Measurements from ENCODE around the gene HDDC3. TPM values are rescaled to one million over a fixed set of nuclear protein-coding genes. Genes with fewer than 3 reads are reported as not detected.

HDDC3 gene
- total and polyA plus RNA-seq, 5 donors from 2014 or later: 15.6 to 36.2 (median 30.8) TPM

- no peak overlapping the region for H3K4me3 ChIP-seq (ENCODE audit: low read depth, low read length)
- H3K36me3 Mint-ChIP-seq: no peaks in the 10 kb centered on the region
Observed at GRCh38 chr15:90889736-90890456, 42.5 kb downstream of the HDDC3 start.

DNA sequence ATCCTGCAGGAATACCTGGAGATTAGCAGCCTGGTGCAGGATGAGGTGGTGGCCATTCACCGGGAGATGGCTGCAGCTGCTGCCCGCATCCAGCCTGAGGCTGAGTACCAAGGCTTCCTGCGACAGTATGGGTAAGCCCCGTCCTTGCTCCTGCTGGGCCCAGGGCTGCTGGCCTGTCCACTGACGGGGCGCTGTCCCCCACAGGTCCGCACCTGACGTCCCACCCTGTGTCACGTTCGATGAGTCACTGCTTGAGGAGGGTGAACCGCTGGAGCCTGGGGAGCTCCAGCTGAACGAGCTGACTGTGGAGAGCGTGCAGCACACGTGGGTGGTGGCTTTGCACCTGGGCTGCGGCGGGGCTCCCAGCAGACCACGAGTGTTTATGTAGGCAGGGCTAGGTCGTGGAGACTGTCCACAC lies 43.0 kb downstream of the HDDC3 start:
- peaks cover 9% of the 10 kb centered on the region for H3K4me1 ChIP-seq (ENCODE audit: control insufficient read depth, insufficient read depth, low read length, poor library complexity, severe bottlenecking)
- DNase-seq (no peak), ATAC-seq (ENCODE audit: low read depth in 2 of 2) (no peak)
- H3K27ac ChIP-seq (ENCODE audit: insufficient read depth, low read length, poor library complexity, severe bottlenecking): no peak overlapping the region
- H3K9me3 ChIP-seq (ENCODE audit: control insufficient read depth in 2 of 2, low read length in 2 of 2): no peaks in the 10 kb centered on the region
- no peaks in the 10 kb centered on the region for H3K36me3 ChIP-seq (ENCODE audit: control insufficient read depth, insufficient read depth, low read length)
- H3K27me3 ChIP-seq (ENCODE audit: control insufficient read depth, insufficient read depth, low read length): peaks cover 1% of the 10 kb centered on the region
- H3K27me3 Mint-ChIP-seq: peaks cover 17% of the 10 kb centered on the region
- H3K4me1 Mint-ChIP-seq: peaks cover 0 to 7% (median 5%) of the 10 kb centered on the region in 4 donors
- no peaks in the 10 kb centered on the region for H3K36me3 Mint-ChIP-seq
- no peak overlapping the region for H3K4me3 ChIP-seq (ENCODE audit: low read depth, low read length)
- H3K9me3 Mint-ChIP-seq: peaks cover 0 to 2% (median 0%) of the 10 kb centered on the region in 7 donors
- peak overlapping the region in 1 of 3 donors; percentile 66 for H3K27ac Mint-ChIP-seq
- no peak overlapping the region for H3K4me3 Mint-ChIP-seq

More at GRCh38 chr15:90889736-90890456, 42.5 kb downstream of the HDDC3 start:
- Mint-ChIP-seq H3K4me1 (peaks cover 0 to 7% (median 5%) of the 10 kb centered on the region in 4 donors), H3K4me3 (no peak overlapping the region), H3K27me3 (peaks cover 17% of the 10 kb centered on the region), H3K27ac (no peak overlapping the region), H3K9me3 (peaks cover 0 to under 1% (median 0%) of the 10 kb centered on the region in 7 donors)
- ATAC-seq (ENCODE audit: low read depth in 2 of 2) (no peak), DNase-seq (no peak)
- H3K9me3 ChIP-seq (ENCODE audit: control insufficient read depth in 2 of 2, low read length in 2 of 2): no peaks in the 10 kb centered on the region
- no peaks in the 10 kb centered on the region for H3K36me3 ChIP-seq (ENCODE audit: control insufficient read depth, insufficient read depth, low read length)
- peaks cover 5% of the 10 kb centered on the region for H3K4me1 ChIP-seq (ENCODE audit: control insufficient read depth, insufficient read depth, low read length, poor library complexity, severe bottlenecking)
- peaks cover 1% of the 10 kb centered on the region for H3K27me3 ChIP-seq (ENCODE audit: control insufficient read depth, insufficient read depth, low read length)
- no peak overlapping the region for H3K27ac ChIP-seq (ENCODE audit: insufficient read depth, low read length, poor library complexity, severe bottlenecking)

GRCh38 chr15:90887037-90887481 lies 45.3 kb downstream of the HDDC3 start:
- Mint-ChIP-seq H3K27me3 (peaks cover 17% of the 10 kb centered on the region), H3K4me3 (no peak overlapping the region), H3K27ac (no peak overlapping the region), H3K9me3 (peaks cover 0 to 4% (median 0%) of the 10 kb centered on the region in 7 donors), H3K4me1 (peaks cover 0 to 7% (median 5%) of the 10 kb centered on the region in 4 donors), H3K36me3 (no peaks in the 10 kb centered on the region)
- ATAC-seq (ENCODE audit: low read depth in 2 of 2) (no peak), DNase-seq (no peak)
- Histone ChIP-seq H3K36me3 (ENCODE audit: control insufficient read depth, insufficient read depth, low read length) (no peaks in the 10 kb centered on the region), H3K27ac (ENCODE audit: insufficient read depth, low read length, poor library complexity, severe bottlenecking) (no peak overlapping the region), H3K4me3 (ENCODE audit: low read depth, low read length) (no peak overlapping the region), H3K4me1 (ENCODE audit: control insufficient read depth, insufficient read depth, low read length, poor library complexity, severe bottlenecking) (peaks cover 13% of the 10 kb centered on the region), H3K27me3 (ENCODE audit: control insufficient read depth, insufficient read depth, low read length) (peaks cover 1% of the 10 kb centered on the region), H3K9me3 (ENCODE audit: control insufficient read depth in 2 of 2, low read length in 2 of 2) (no peaks in the 10 kb centered on the region)

GRCh38 chr15:90886291-90886614 lies 46.1 kb downstream of the HDDC3 start:
- Histone ChIP-seq H3K4me3 (ENCODE audit: low read depth, low read length) (no peak overlapping the region), H3K4me1 (ENCODE audit: control insufficient read depth, insufficient read depth, low read length, poor library complexity, severe bottlenecking) (peaks cover 13% of the 10 kb centered on the region), H3K27ac (ENCODE audit: insufficient read depth, low read length, poor library complexity, severe bottlenecking) (no peak overlapping the region), H3K36me3 (ENCODE audit: control insufficient read depth, insufficient read depth, low read length) (peaks cover under 1% of the 10 kb centered on the region), H3K27me3 (ENCODE audit: control insufficient read depth, insufficient read depth, low read length) (peaks cover 1% of the 10 kb centered on the region), H3K9me3 (ENCODE audit: control insufficient read depth in 2 of 2, low read length in 2 of 2) (no peaks in the 10 kb centered on the region)
- peaks cover 0 to 4% (median 0%) of the 10 kb centered on the region in 7 donors for H3K9me3 Mint-ChIP-seq
- peaks cover 0 to 7% (median 5%) of the 10 kb centered on the region in 4 donors for H3K4me1 Mint-ChIP-seq
- DNase-seq (no peak), ATAC-seq (ENCODE audit: low read depth in 2 of 2) (no peak)
- H3K27me3 Mint-ChIP-seq: peaks cover 17% of the 10 kb centered on the region
- peak overlapping the region in 1 of 3 donors; percentile 24 for H3K27ac Mint-ChIP-seq
- no peak overlapping the region for H3K4me3 Mint-ChIP-seq
- no peaks in the 10 kb centered on the region for H3K36me3 Mint-ChIP-seq

- no peaks in the 10 kb centered on the region for H3K9me3 ChIP-seq (ENCODE audit: control insufficient read depth in 2 of 2, low read length in 2 of 2)
- H3K4me3 ChIP-seq (ENCODE audit: low read depth, low read length): no peak overlapping the region
- Mint-ChIP-seq H3K27me3 (peaks cover 17% of the 10 kb centered on the region), H3K4me3 (peak overlapping the region in 1 of 4 donors; percentile 54), H3K9me3 (peaks cover 0 to 4% (median 0%) of the 10 kb centered on the region in 7 donors), H3K36me3 (no peaks in the 10 kb centered on the region), H3K4me1 (peaks cover 0 to 7% (median 5%) of the 10 kb centered on the region in 4 donors), H3K27ac (peak overlapping the region in 1 of 3 donors; percentile 24)
- H3K36me3 ChIP-seq (ENCODE audit: control insufficient read depth, insufficient read depth, low read length): peaks cover 6% of the 10 kb centered on the region
- ATAC-seq (ENCODE audit: low read depth in 2 of 2) (peak; percentile 59 to 62), DNase-seq (peak; percentile 61 to 78 (median 68))
- H3K27me3 ChIP-seq (ENCODE audit: control insufficient read depth, insufficient read depth, low read length): peaks cover 1% of the 10 kb centered on the region
- H3K27ac ChIP-seq (ENCODE audit: insufficient read depth, low read length, poor library complexity, severe bottlenecking): no peak overlapping the region
- H3K4me1 ChIP-seq (ENCODE audit: control insufficient read depth, insufficient read depth, low read length, poor library complexity, severe bottlenecking): peaks cover 13% of the 10 kb centered on the region
Observed at GRCh38 chr15:90885432-90886290, 46.7 kb downstream of the HDDC3 start.

GRCh38 chr15:90884719-90885431 lies 47.5 kb downstream of the HDDC3 start:
- no peak overlapping the region for H3K27ac Mint-ChIP-seq
- Histone ChIP-seq H3K4me1 (ENCODE audit: control insufficient read depth, insufficient read depth, low read length, poor library complexity, severe bottlenecking) (peaks cover 13% of the 10 kb centered on the region), H3K4me3 (ENCODE audit: low read depth, low read length) (no peak overlapping the region), H3K36me3 (ENCODE audit: control insufficient read depth, insufficient read depth, low read length) (peaks cover 9% of the 10 kb centered on the region), H3K27ac (ENCODE audit: insufficient read depth, low read length, poor library complexity, severe bottlenecking) (no peak overlapping the region), H3K27me3 (ENCODE audit: control insufficient read depth, insufficient read depth, low read length) (peaks cover 1% of the 10 kb centered on the region), H3K9me3 (ENCODE audit: control insufficient read depth in 2 of 2, low read length in 2 of 2) (no peaks in the 10 kb centered on the region)
- no peak for ATAC-seq (ENCODE audit: low read depth in 2 of 2)
- H3K27me3 Mint-ChIP-seq: peaks cover 14% of the 10 kb centered on the region
- peaks cover 0 to 7% (median 5%) of the 10 kb centered on the region in 4 donors for H3K4me1 Mint-ChIP-seq
- peak overlapping the region in 1 of 4 donors; percentile 12 for H3K4me3 Mint-ChIP-seq
- H3K9me3 Mint-ChIP-seq: peaks cover 0 to 4% (median 0%) of the 10 kb centered on the region in 7 donors
- H3K36me3 Mint-ChIP-seq: no peaks in the 10 kb centered on the region
- no peak for DNase-seq

DNA sequence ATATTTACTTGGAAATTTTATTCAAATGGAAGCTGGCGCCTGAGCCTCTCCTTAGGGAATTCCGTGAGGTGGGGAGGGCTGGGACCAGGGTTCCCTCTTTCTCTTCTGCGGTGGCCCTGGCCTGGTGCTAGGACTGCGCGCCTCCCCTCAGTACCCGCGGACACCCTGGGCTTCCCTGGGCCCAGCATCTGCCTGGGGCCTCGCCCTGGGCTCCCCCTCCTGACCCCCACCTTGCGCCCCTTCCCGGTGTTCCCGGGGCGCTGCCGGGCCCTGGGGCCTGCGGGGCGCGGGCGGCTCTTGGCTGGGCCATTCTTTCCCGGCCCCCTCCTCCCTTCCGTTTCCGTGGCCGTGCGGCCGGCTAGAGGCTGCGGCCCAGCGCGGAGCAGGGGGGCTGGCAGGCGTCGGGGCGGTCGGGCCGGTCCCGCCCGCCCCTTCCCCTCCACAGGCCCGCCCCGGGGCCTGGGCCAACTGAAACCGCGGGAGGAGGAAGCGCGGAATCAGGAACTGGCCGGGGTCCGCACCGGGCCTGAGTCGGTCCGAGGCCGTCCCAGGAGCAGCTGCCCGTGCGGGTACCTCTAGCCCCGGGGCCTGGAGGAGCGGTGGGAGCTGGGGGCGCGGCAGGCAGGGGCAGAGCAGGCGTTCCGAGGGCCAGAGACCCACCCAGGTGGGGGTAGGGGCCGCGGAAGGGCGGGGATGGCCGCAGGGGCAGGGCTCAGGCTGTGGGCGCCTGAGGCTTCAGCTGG lies 48.2 kb downstream of the HDDC3 start, which contains the start of gene FES:
Gene FES, plus strand, starts transcription at position 529 of the 743 bp plus-strand sequence. CDS start 542 bp downstream, outside the sequence.
- peaks cover 0 to 4% (median 0%) of the 10 kb centered on the region in 7 donors for H3K9me3 Mint-ChIP-seq
- Histone ChIP-seq H3K27me3 (ENCODE audit: control insufficient read depth, insufficient read depth, low read length) (peaks cover 1% of the 10 kb centered on the region), H3K9me3 (ENCODE audit: control insufficient read depth in 2 of 2, low read length in 2 of 2) (no peaks in the 10 kb centered on the region), H3K4me3 (ENCODE audit: low read depth, low read length) (no peak within 1 kb of the TSS), H3K36me3 (ENCODE audit: control insufficient read depth, insufficient read depth, low read length) (peaks cover 16% of the 10 kb centered on the region), H3K4me1 (ENCODE audit: control insufficient read depth, insufficient read depth, low read length, poor library complexity, severe bottlenecking) (peaks cover 13% of the 10 kb centered on the region), H3K27ac (ENCODE audit: insufficient read depth, low read length, poor library complexity, severe bottlenecking) (no peak within 1 kb of the TSS)
- H3K36me3 Mint-ChIP-seq: peaks cover 3% of the 10 kb centered on the region
- ATAC-seq (ENCODE audit: low read depth in 2 of 2) (no peak), DNase-seq (no peak)
- peak within 1 kb of the TSS in 1 of 4 donors; percentile 12 for H3K4me3 Mint-ChIP-seq
- H3K27me3 Mint-ChIP-seq: peaks cover 14% of the 10 kb centered on the region
- peaks cover 0 to 7% (median 5%) of the 10 kb centered on the region in 4 donors for H3K4me1 Mint-ChIP-seq
- no peak within 1 kb of the TSS for H3K27ac Mint-ChIP-seq
